ENCODE results near the gene EPHB1.

EPHB1 gene

GRCh38 chr3:134858441-134859035, 63.5 kb downstream of the EPHB1 start:
- Histone ChIP-seq H3K27ac (ENCODE audit: poor library complexity, severe bottlenecking) (no peak overlapping the region), H3K4me3 (ENCODE audit: severe bottlenecking) (no peak overlapping the region), H3K9me3 (ENCODE audit: severe bottlenecking) (no peaks in the 10 kb centered on the region), H3K27me3 (ENCODE audit: insufficient read depth, poor library complexity, severe bottlenecking) (no peaks in the 10 kb centered on the region), H3K4me1 (ENCODE audit: insufficient read depth, poor library complexity, severe bottlenecking) (no peaks in the 10 kb centered on the region), H3K36me3 (ENCODE audit: low read depth) (no peaks in the 10 kb centered on the region)
- no peak for ATAC-seq (ENCODE audit: low read depth)
- DNase-seq (ENCODE audit: low spot score) = no peak
- no peak for TF ChIP-seq CTCF (IDR thresholded peaks at IDR 0.05; ENCODE audit: poor library complexity, severe bottlenecking)

- DNase-seq (ENCODE audit: low spot score) = no peak
- Histone ChIP-seq H3K4me3 (ENCODE audit: severe bottlenecking) (no peak overlapping the region), H3K36me3 (ENCODE audit: low read depth) (no peaks in the 10 kb centered on the region), H3K9me3 (ENCODE audit: severe bottlenecking) (no peaks in the 10 kb centered on the region), H3K27ac (ENCODE audit: poor library complexity, severe bottlenecking) (no peak overlapping the region), H3K27me3 (ENCODE audit: insufficient read depth, poor library complexity, severe bottlenecking) (no peaks in the 10 kb centered on the region), H3K4me1 (ENCODE audit: insufficient read depth, poor library complexity, severe bottlenecking) (no peaks in the 10 kb centered on the region)
- no peak for ATAC-seq (ENCODE audit: low read depth)
- no peak for TF ChIP-seq CTCF (IDR thresholded peaks at IDR 0.05; ENCODE audit: poor library complexity, severe bottlenecking)
Measured at GRCh38 chr3:134859341-134859740, 64.3 kb downstream of the EPHB1 start.

GRCh38 chr3:134860141-134860540, 65.1 kb downstream of the EPHB1 start:
- Histone ChIP-seq H3K9me3 (ENCODE audit: severe bottlenecking) (no peaks in the 10 kb centered on the region), H3K4me1 (ENCODE audit: insufficient read depth, poor library complexity, severe bottlenecking) (no peaks in the 10 kb centered on the region), H3K36me3 (ENCODE audit: low read depth) (no peaks in the 10 kb centered on the region), H3K4me3 (ENCODE audit: severe bottlenecking) (no peak overlapping the region), H3K27me3 (ENCODE audit: insufficient read depth, poor library complexity, severe bottlenecking) (no peaks in the 10 kb centered on the region), H3K27ac (ENCODE audit: poor library complexity, severe bottlenecking) (no peak overlapping the region)
- no peak for TF ChIP-seq CTCF (IDR thresholded peaks at IDR 0.05; ENCODE audit: poor library complexity, severe bottlenecking)
- no peak for DNase-seq (ENCODE audit: low spot score)
- ATAC-seq (ENCODE audit: low read depth) = no peak

- DNase-seq (ENCODE audit: low spot score) (no peak), ATAC-seq (ENCODE audit: low read depth) (no peak)
- TF ChIP-seq CTCF (IDR thresholded peaks at IDR 0.05; ENCODE audit: poor library complexity, severe bottlenecking) = no peak
- Histone ChIP-seq H3K4me1 (ENCODE audit: insufficient read depth, poor library complexity, severe bottlenecking) (no peaks in the 10 kb centered on the region), H3K27ac (ENCODE audit: poor library complexity, severe bottlenecking) (no peak overlapping the region), H3K36me3 (ENCODE audit: low read depth) (no peaks in the 10 kb centered on the region), H3K9me3 (ENCODE audit: severe bottlenecking) (no peaks in the 10 kb centered on the region), H3K27me3 (ENCODE audit: insufficient read depth, poor library complexity, severe bottlenecking) (no peaks in the 10 kb centered on the region), H3K4me3 (ENCODE audit: severe bottlenecking) (no peak overlapping the region)
Measured at GRCh38 chr3:134863915-134864314, 68.9 kb downstream of the EPHB1 start.

GRCh38 chr3:134864636-134865035, 69.6 kb downstream of the EPHB1 start:
- Histone ChIP-seq H3K4me3 (ENCODE audit: severe bottlenecking) (no peak overlapping the region), H3K4me1 (ENCODE audit: insufficient read depth, poor library complexity, severe bottlenecking) (no peaks in the 10 kb centered on the region), H3K27me3 (ENCODE audit: insufficient read depth, poor library complexity, severe bottlenecking) (no peaks in the 10 kb centered on the region), H3K27ac (ENCODE audit: poor library complexity, severe bottlenecking) (no peak overlapping the region), H3K36me3 (ENCODE audit: low read depth) (no peaks in the 10 kb centered on the region), H3K9me3 (ENCODE audit: severe bottlenecking) (no peaks in the 10 kb centered on the region)
- ATAC-seq (ENCODE audit: low read depth) = no peak
- no peak for TF ChIP-seq CTCF (IDR thresholded peaks at IDR 0.05; ENCODE audit: poor library complexity, severe bottlenecking)
- no peak for DNase-seq (ENCODE audit: low spot score)
